GM12878 (cell line): ENCODE measurements around the gene CSMD2. TPM values are rescaled to one million over a fixed set of nuclear protein-coding genes. Genes with fewer than 3 reads are reported as not detected.

Experiments
- ATAC-seq: fragments of 200-7000 bp; cut with Tn5 transposase; 3 replicates; pipeline ENCODE4 v1.9.1; 2020; ENCODE audit warnings: mild to moderate bottlenecking, moderate library complexity
- BruUV-seq: library from RNA; stranded (reverse); fragments of 400-500 nt; replicated peaks from 2 replicates; lab custom pipeline; 2021; lab: Mats Ljungman, UMichigan
- CTCF ChIA-PET: fragments of 300-600 bp; sonication (Branson Sonifier 250); formaldehyde crosslinking; extraction: SDS; loops from one replicate; lab custom pipeline; 2021; ENCODE audit warnings: inconsistent platforms; lab: Yijun Ruan, JAX
- POLR2A ChIA-PET: fragments of 350-600 bp; formaldehyde crosslinking; extraction: SDS; loops from one replicate; lab custom pipeline; 2021; ENCODE audit warnings: inconsistent platforms; lab: Charles Lee
- RAD21 ChIA-PET: fragments of 300-600 bp; sonication (Branson Sonifier 250); formaldehyde crosslinking; loops from one replicate; lab custom pipeline; 2023; ENCODE audit warnings: antibody characterized with exemption; ENCODE audit not compliant: unreplicated experiment; lab: Charles Lee
- SMC1A ChIA-PET: fragments of 300-600 bp; sonication (Branson Sonifier 250); formaldehyde crosslinking; loops from one replicate; lab custom pipeline; 2023; ENCODE audit not compliant: unreplicated experiment, uncharacterized antibody; lab: Charles Lee
- DNase-seq: peaks from one replicate; pipeline ENCODE4 v3.0.0-alpha.2; 2011; ENCODE audit warnings: low read depth, low spot score
- FAIRE-seq: peaks from 3 replicates; lab custom pipeline; 2011; peaks lifted over from hg19 to GRCh38; lab: Jason Lieb, UNC
- H2AFZ ChIP-seq: 2 replicates; pipeline ENCODE4 v1.6.0; 2011; ENCODE audit warnings: low read depth, low read length, control low read depth; ENCODE audit not compliant: control insufficient read depth
- H3K27ac ChIP-seq: 2 replicates; pipeline ENCODE4 v1.5.1; 2011; ENCODE audit warnings: control low read depth; ENCODE audit not compliant: control insufficient read depth, insufficient read depth
- H3K27me3 ChIP-seq, 2 experiments: replicated peaks in 1 of 2; 2 replicates each; pipeline versions ENCODE4 v1.6.0 to v1.6.1; 2011; ENCODE audit warnings: low read length in 1 of 2; ENCODE audit not compliant: control insufficient read depth in 2 of 2, insufficient read depth in 2 of 2
- H3K36me3 ChIP-seq, 2 experiments: 2 replicates each; pipeline ENCODE4 v1.5.1; 2011; ENCODE audit warnings: low read length in 1 of 2; ENCODE audit not compliant: control insufficient read depth in 2 of 2, insufficient read depth in 2 of 2
- H3K4me1 ChIP-seq: 2 replicates; pipeline ENCODE4 v1.6.1; 2011; ENCODE audit warnings: mild to moderate bottlenecking, low read length, moderate library complexity, mixed read lengths; ENCODE audit not compliant: control insufficient read depth, insufficient read depth
- H3K4me2 ChIP-seq: 2 replicates; pipeline ENCODE4 v1.6.0; 2011; ENCODE audit warnings: control low read depth; ENCODE audit not compliant: control insufficient read depth, insufficient read depth
- H3K4me3 ChIP-seq: fragments of 200-600 bp; sonication (generic); 2 replicates; pipeline ENCODE4 v1.5.1; 2016
- H3K79me2 ChIP-seq: 2 replicates; pipeline ENCODE4 v1.6.0; 2011; ENCODE audit warnings: low read length; ENCODE audit not compliant: control insufficient read depth, insufficient read depth
- H3K9ac ChIP-seq: 2 replicates; pipeline ENCODE4 v1.8.0; 2011; ENCODE audit warnings: low read length, control low read depth, mixed read lengths; ENCODE audit not compliant: control insufficient read depth, insufficient read depth
- H3K9me3 ChIP-seq: replicated peaks from 3 replicates; pipeline ENCODE4 v1.5.1; 2011; ENCODE audit warnings: mild to moderate bottlenecking, low read length; ENCODE audit not compliant: control insufficient read depth, insufficient read depth
- H4K20me1 ChIP-seq: 2 replicates; pipeline ENCODE4 v1.6.0; 2011; ENCODE audit not compliant: control insufficient read depth, insufficient read depth
- BCL11A ChIP-seq: IDR thresholded peaks from 2 replicates; pipeline ENCODE4 v1.6.1; 2011; ENCODE audit warnings: low read depth, low read length
- CBFB ChIP-seq: IDR thresholded peaks from 2 replicates; pipeline ENCODE4 v1.6.1; 2016; ENCODE audit warnings: antibody characterized with exemption, low read depth
- CBX3 ChIP-seq: fragments of 200-600 bp; sonication (generic); IDR thresholded peaks from 2 replicates; pipeline ENCODE4 v1.6.1; 2016; ENCODE audit warnings: low read depth, borderline replicate concordance
- CHD2 ChIP-seq: IDR thresholded peaks from 2 replicates; pipeline ENCODE4 v1.6.1; 2011; ENCODE audit warnings: low read depth, low read length, improper control_type of control experiment, borderline replicate concordance
- E2F8 ChIP-seq: fragments of 450-650 bp; IDR thresholded peaks from 2 replicates; pipeline ENCODE4 v1.6.1; 2018; ENCODE audit warnings: mild to moderate bottlenecking, low read depth, moderate library complexity; ENCODE audit not compliant: partially characterized antibody
- KDM1A ChIP-seq: fragments of 200-600 bp; sonication (generic); IDR thresholded peaks from 2 replicates; pipeline ENCODE4 v1.6.1; 2016; ENCODE audit warnings: borderline replicate concordance
- NFXL1 ChIP-seq: fragments of 450-650 bp; IDR thresholded peaks from 2 replicates; pipeline ENCODE4 v1.6.1; 2017; ENCODE audit warnings: antibody characterized with exemption, mild to moderate bottlenecking, borderline replicate concordance
- SKIL ChIP-seq: fragments of 450-650 bp; IDR thresholded peaks from 2 replicates; pipeline ENCODE4 v1.6.1; 2017; ENCODE audit warnings: mild to moderate bottlenecking, low read depth, inconsistent platforms; ENCODE audit not compliant: poor library complexity, severe bottlenecking
- SMC3 ChIP-seq: IDR thresholded peaks from 2 replicates; pipeline ENCODE4 v1.6.1; 2011; ENCODE audit warnings: low read length, improper control_type of control experiment, borderline replicate concordance
- SREBF1 ChIP-seq: IDR thresholded peaks from 2 replicates; pipeline ENCODE4 v1.6.1; 2012; ENCODE audit warnings: mild to moderate bottlenecking, low read length
- WRNIP1 ChIP-seq: IDR thresholded peaks from 2 replicates; pipeline ENCODE4 v1.6.1; 2011; ENCODE audit warnings: low read depth, low read length, improper control_type of control experiment, borderline replicate concordance
- ZNF274 ChIP-seq: IDR thresholded peaks from one replicate; pipeline ENCODE4 v1.8.0; 2011; ENCODE audit not compliant: insufficient read length, insufficient read depth
- WGBS: methylation state at CpG from one replicate; pipeline ENCODE4 v1.1.6; 2016; ENCODE audit warnings: low lambda C conversion rate; ENCODE audit not compliant: insufficient replicate concordance, insufficient coverage; ENCODE audit errors: missing lambda C conversion rate; 5-methylcytosine and 5-hydroxymethylcytosine counted together
- in situ Hi-C: fragments of 300-500 bp; cut with MboI; formaldehyde crosslinking; loops from 9 replicates; pipeline ENCODE4 v1.14.3; 2018; ENCODE audit warnings: mixed read lengths
- intact Hi-C: fragments of 100-400 bp; cut with micrococcal nuclease; formaldehyde crosslinking; loops from one replicate; pipeline ENCODE4 v1.14.2; 2022; ENCODE audit not compliant: unreplicated experiment
- polyA plus RNA-seq, 11 experiments: library from polyadenylated mRNA; depleted of rRNA in 4 of 11; unstranded in 6 of 11; stranded (reverse) in 5 of 11; fragments of >200 nt; fragmentation: Nextera tagmentation in 4 of 11; fragmentation: Illumina TruSeq in 1 of 11; extraction: Ambion mirVana in 4 of 11; extraction: Trizol in 1 of 11; gene quantifications; 1 replicate in 1 of 11; 2 replicates in 10 of 11; pipeline versions ENCODE4 v1.2.1 to v1.2.3, GENCODE V29; 2011 to 2016; ENCODE audit warnings: inconsistent platforms in 2 of 11, missing spikeins in 2 of 11, low read depth in 1 of 11
- total RNA-seq, 4 experiments: library from RNA; depleted of rRNA in 3 of 4; stranded (reverse); fragments of >200 nt in 3 of 4; fragmentation: Illumina TruSeq in 1 of 4; extraction: Trizol in 1 of 4; gene quantifications; 2 replicates each; pipeline versions ENCODE4 v1.2.1 to v1.2.3, GENCODE V29; 2013 to 2021

The CSMD2 gene
- total and polyA plus RNA-seq, 10 of the 15 experiments (the other 5 are each of a cell fraction or from before 2014, with no cell fraction given), result under 0.01 TPM; not detected in 9

- TF ChIP-seq E2F8, result no peak
These were observed 343.7 kb downstream of the CSMD2 start (continued) for GRCh38 chr1:33821291-33821690.

GRCh38 chr1:33820804-33821203 lies 344.2 kb downstream of the CSMD2 start:
- FAIRE-seq (no peak), ATAC-seq (no peak), DNase-seq (no peak)
- ChIA-PET POLR2A (interaction anchor here (0.6 kb wide), 1 partner anchor 444 kb away, joined by 7 read pairs; no protein-coding TSS in a partner anchor), CTCF (no interaction called here), RAD21 (no interaction called here), SMC1A (no interaction called here)
- H3K4me1 ChIP-seq, result no peaks in the 10 kb centered on the region
- no peaks in the 10 kb centered on the region for H3K9me3 ChIP-seq
- no peak overlapping the region for H3K27ac ChIP-seq
- no peaks in the 10 kb centered on the region for H4K20me1 ChIP-seq
- in situ Hi-C loops (no loop called here), intact Hi-C loops (no loop called here)
- H3K9ac ChIP-seq, result no peak overlapping the region
- 0% methylated on average over 5 of the region's 5 CpGs for WGBS
- no peaks in the 10 kb centered on the region for H3K36me3 ChIP-seq
- H3K4me2 ChIP-seq, result no peak overlapping the region
- BruUV-seq, result no TSS peak
- no peak overlapping the region for H2AFZ ChIP-seq
- no peak overlapping the region for H3K4me3 ChIP-seq
- no peaks in the 10 kb centered on the region for H3K79me2 ChIP-seq
- H3K27me3 ChIP-seq, result no peaks in the 10 kb centered on the region; a peak in 1 of 4 replicates
- TF ChIP-seq CHD2 (no peak), KDM1A (no peak), BCL11A (no peak), E2F8 (no peak), CBFB (no peak), CBX3 (no peak), SMC3 (no peak), SKIL (no peak), WRNIP1 (no peak), SREBF1 (no peak), ZNF274 (no peak), NFXL1 (no peak)
